Hypothalamus (tissue), 51 donors: ENCODE data around the gene SOX10.
A peak's percentile ranks its signal among the peaks of the same experiment; 100 is the strongest.

Source experiments
- DNase-seq, 51 donors: peaks; one replicate each; lab custom pipeline; 2025; lab: John Stamatoyannopoulos, UW

Gene SOX10

DNA sequence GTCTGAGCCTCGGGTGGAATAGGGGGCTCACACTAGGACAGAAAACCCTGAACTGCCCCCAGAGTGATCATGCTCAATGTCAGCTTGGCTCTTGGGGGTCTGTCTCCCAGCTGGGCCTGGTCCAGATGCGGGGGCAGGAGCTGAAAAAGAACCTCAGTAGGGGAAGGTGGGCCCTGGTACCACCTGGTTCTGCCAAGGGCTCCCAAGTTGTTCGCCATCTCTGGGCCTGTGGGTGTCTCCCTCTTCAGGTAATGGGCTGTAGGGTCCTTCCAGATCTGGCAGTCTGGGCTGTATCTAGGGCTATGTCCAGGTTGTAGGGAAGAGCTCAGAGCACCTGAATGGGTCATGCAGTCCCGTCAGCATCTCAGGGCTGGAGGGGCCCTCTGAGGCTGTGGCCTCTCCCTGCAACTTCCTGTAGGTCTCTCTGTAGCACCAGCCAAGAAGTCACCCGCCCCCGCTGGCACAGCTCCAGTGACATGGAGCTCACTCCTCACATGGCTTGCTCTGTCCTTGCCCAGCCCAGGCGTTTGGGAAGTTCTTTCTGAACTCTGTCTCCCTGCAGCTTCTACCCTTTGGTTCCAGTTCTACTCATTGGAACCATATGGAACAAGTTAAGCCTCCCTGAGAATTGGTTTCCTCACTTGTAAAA lies 33.0 kb upstream of the SOX10 start:
- DNase-seq, result peak in 47 of 51 donors; percentile 32 to 85 (median 70)

DNA sequence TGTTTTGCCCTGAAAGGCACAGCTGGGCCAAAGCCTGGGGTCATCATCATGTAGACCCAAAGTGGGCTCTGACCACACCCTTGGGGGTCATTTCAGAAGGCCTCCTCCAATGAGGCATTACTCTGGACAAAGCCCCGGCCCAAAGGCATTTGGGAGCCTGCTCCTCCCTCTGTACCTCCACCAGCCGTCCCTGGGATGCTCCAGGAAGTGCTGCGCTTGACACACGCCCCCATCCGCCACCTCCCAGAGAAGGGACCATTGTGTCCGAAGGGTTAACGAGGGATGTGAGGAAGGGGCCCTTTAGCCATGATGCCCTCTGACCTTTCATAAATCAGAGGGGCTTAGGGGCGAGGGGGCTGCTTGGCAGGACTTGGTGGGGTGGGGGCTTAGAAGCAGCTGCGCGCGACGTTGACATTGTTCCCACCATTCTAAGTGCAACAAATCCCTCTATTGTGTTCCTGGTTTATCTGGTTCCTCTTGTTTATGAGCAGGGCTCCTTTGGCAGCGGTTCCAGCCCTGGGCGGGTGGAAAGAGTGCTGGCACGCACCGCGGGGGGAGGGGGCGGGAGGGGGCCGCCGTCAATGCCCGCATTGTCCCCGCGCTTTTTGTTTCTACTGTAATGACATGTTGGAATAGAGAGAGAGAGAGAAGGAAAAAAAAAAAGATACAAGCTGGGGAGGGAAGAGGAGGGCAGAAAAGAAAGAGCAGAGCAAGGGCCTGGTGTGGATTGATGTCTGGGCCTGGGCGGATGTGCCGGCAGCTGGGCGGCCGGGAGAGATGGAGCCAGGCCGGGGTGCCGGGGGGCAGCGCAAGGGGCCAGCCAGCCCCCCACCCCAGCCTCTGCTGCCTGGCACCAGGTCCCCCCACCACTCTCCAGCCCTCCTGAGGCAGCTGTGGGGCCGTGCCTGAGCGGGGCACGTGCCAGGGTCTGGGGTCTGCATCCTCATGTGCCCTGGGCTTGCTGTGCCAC lies 32.1 kb upstream of the SOX10 start:
- peak in 50 of 51 donors; percentile 21 to 94 (median 80) for DNase-seq

GRCh38 chr22:38014083-38014482 lies 29.7 kb upstream of the SOX10 start:
- no peak for DNase-seq

- no peak for DNase-seq
Observed at GRCh38 chr22:38012604-38013072, 28.3 kb upstream of the SOX10 start.

DNA sequence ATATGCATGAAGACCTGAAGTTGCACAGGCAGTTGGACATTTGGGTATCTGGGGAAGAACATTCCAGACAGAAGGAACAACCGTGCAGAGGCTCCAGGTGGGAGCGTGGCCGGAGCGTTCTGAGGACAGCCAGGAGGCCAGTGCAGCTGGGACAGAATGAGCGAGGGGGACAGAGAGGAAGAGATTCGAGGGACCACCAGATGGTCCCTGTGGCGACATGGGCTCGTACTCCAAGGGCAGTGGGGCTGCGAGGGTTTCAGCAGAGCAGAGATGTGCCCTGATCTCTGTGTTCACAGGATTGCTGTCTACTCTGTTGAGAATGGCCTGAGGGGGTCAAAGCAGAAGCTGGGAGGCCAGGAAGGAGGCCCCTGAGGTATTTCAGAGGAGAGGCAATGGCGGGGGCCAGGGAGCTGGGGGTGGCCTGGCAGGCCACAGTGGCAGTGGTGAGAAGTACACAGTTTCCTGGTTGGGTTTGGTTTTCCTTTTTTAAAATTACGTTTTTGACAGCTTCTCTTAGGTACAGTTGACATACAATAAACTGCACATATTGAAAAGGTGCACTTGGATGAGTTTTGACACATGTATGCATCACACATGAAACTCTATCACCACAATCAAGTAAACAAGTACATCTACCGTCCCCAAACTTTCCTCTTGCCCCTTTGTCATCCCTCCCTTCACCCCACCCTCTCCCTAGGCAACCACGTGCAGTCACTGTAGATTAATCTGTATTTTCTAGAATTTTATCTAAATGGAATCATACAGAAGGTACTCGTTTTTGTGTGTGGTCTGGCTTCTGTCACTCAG lies 24.8 kb upstream of the SOX10 start:
- DNase-seq, result no peak

- DNase-seq, result no peak
Observed at GRCh38 chr22:38007330-38007902, 23.1 kb upstream of the SOX10 start.

- no peak for DNase-seq
Observed at GRCh38 chr22:38006906-38007305, 22.6 kb upstream of the SOX10 start.

GRCh38 chr22:38005943-38006342 lies 21.6 kb upstream of the SOX10 start:
- no peak for DNase-seq

DNA sequence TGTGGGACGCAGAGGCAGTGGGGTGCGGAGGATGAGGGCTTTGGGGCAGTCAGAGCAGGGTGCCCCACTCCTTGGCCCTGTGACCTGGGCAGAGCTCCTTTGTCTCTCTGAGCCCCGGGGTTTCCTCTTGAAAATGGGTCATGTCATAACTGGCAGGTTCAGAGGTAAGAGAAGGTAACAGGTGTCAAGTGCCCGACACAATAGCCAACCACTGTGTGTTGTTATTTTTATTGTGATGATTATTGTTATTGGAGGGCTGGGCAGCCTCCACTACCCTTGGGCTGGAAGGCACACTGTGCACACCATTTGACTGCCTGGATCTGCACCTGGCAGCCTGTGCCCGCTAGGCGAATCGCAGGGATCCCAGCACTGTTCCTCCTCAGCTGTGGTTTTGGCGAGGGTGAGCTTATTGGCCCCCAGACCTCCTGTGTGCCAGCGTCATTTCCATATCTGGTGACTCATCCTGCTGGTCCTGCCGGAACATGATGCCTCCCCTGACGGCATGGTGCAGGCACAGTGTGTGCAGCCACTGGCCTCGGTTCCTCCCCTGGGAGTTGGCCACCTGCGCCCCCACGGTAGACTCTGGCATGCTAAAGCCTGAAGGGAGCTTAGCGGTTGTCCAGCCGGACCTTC lies 15.4 kb upstream of the SOX10 start:
- DNase-seq, result peak in 24 of 51 donors; percentile 23 to 69 (median 48)

GRCh38 chr22:37999236-37999635 lies 14.9 kb upstream of the SOX10 start:
- DNase-seq, result no peak

DNA sequence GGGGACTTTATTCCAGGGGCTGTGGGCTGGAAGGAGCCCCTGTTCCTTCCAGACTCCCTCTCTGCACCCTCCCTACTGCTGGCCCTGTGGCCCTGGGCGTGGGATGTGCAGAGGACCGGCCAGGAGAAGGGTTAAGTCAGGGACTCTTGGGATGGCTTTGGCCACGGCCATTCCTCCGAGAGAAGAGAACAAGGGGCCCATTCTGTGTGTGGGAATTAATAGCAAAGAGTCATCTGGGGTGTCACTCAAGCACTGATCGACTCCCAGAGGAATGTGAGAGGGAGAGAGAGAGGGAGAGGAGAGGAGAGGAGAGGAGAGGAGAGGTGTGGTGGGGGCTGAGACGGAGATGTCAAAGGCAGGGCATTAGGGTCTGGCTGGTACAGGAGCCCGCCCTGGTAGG lies 14.2 kb upstream of the SOX10 start:
- peak in 23 of 51 donors; percentile 22 to 70 (median 42) for DNase-seq

DNA sequence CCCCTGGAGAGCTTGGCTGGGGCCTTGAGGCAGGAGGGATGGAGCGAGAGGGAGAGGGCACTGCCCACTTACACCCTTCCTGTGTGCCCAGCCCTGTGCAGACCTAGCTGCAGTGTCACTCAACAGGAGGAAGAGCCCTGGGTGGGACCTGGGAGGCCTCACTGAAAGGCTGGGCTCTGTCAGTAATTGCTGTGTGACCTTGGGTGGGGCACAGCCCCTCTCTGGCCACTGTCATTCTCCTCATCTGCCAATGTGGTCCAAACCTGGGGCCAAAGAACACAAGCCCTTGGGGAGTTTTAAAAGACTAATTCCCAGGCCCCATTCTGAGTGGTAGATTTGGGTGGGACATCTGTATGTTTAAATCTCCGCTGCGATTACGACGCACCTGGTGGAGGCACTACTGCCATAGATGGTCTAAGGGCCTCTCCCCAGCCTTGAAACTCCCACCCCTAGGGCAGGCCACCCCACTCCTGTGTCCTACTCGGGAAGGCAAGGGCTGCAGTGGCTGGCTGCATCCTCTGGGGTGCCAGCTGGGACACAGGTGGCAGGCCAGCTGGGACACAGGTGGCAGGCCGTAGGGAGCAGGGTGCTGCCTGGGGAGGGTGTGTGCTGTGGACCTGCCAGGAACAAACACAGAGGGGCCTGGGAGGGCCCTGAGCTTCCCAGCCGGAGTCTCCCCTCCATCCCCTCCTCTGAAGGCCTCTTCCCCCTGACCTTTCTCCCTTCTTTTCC lies 12.3 kb upstream of the SOX10 start:
- peak in 1 of 51 donors; percentile 21 for DNase-seq

DNA sequence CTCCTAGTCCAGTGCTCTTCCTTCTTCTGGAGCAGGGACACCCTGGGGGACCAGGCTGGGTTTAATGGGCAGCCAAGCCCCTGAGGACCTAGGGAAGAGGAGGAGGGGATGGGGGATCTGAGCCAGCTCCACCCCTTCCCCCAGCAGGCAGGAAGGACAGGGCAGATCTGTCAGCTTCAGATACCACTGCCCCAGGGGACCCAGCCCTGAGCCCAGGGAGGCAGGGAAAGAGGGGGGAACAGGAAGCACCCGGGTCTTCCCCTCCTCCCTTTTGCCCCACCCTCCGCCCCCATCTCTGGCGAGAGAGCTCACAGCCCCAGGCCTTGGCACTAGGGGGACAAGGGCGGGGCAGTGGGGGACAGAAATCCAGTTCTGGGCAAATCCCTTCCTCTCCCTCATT lies 11.7 kb upstream of the SOX10 start:
- no peak for DNase-seq

- no peak for DNase-seq
Observed at GRCh38 chr22:37995460-37995859, 11.1 kb upstream of the SOX10 start.

DNA sequence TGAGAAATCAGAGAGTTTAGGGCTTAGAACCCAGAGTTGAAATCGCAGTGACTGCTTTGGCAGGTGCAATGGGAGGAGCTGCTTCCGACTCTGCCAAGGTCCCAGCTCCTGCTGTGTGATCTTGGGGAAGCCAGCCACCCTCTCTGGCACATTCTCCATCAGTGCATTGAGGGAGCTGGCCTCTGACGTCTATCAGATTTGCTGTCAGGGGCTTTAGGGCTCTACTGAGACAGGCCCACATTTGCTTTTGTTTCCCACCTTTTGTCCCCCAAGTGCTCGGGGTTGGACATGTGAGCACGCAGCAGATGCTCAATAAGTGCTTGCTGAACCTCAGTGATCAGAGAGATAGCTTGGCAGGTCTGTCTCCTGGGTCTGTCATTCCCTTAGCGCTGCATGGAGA lies 10.6 kb upstream of the SOX10 start:
- DNase-seq, result no peak

GRCh38 chr22:37994049-37994448 lies 9.7 kb upstream of the SOX10 start:
- DNase-seq, result no peak

GRCh38 chr22:37991731-37992442 lies 7.5 kb upstream of the SOX10 start:
- no peak for DNase-seq

GRCh38 chr22:37990862-37991261 lies 6.5 kb upstream of the SOX10 start:
- no peak for DNase-seq

DNA sequence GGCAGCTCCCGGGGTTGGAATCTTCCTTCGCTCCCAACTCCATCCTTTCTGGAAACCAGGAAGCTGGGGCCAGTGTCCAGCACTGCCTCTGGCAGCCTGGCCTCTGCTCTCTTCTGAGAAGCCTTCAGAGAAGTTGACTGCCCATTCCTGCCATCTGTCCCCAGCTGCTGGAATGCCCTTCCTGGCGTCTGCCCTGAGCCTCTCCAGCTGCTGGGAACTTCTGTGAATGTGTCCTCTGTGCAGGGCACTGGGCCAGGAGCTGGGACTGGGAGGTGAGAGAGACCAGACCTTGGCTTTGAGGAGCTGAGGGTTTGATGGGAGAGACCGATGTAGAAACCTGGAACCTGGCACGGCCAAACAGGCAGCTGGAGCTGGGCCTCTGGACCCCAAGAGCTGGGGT lies 5.9 kb upstream of the SOX10 start:
- DNase-seq, result no peak
